HG02840 (cell line): Measurements from ENCODE around the gene TRMO.

Source experiments
- ATAC-seq: cut with Tn5 transposase; IDR thresholded peaks from one replicate; pipeline ENCODE4 v1.9.1; 2021; ENCODE audit warnings: mild to moderate bottlenecking, moderate library complexity, moderate number of reproducible peaks; ENCODE audit not compliant: unreplicated experiment, low FRiP score

Gene TRMO

DNA sequence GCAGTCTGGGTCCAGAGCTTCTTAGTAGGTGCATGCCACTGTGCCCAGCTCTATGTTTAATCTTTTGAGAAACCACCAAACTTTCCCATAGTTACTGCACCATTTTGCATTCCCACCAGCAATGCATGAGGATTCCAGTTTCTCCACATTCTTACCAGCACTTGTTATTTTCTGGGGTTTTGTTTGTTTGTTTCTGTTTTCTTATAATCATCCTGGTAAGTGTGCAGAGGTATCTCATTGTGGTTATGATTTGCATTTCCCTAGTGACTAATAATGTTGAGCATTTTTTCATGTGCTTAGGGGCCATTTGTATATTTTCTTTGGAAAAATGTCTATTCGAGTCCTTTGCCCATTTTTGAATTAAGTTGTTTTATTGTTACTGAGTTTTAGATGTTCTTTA lies 57.9 kb downstream of the TRMO start:
- ATAC-seq = no peak

DNA sequence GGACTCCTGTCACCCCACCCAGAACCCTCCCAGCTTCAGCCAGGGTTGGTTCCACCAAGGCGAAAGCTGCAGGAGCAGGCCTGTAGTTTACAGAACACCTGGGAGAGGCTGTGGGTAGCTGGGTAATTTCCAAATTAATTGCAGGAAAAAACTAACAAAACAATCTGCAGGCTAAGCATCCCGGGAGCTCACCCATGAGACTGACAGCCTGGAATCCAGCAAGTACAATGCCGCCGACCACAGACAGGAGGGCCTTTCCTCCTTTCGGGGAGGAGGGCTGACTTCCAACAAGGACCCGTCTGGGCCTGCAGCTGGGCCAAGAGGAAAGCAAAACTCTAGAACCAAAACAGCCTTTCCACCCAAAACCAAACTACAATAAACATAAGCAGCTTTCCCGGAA lies 59.0 kb downstream of the TRMO start:
- no peak for ATAC-seq

DNA sequence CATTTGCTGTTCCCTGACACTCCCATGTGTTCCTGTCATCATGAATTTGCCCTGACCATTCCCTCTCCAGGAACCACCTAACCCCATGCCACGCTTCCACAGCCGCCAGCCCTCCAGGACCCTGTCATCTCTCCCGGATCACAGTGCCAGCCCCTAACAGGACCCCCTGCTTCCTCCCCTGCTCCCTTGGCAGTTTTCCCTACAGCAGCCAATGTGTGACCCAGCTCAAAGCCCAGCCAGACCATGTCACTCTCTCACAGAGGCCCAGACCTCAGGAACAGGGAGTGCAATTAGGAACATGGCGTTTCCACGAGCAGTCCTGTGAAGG lies 61.2 kb downstream of the TRMO start:
- ATAC-seq = no peak

DNA sequence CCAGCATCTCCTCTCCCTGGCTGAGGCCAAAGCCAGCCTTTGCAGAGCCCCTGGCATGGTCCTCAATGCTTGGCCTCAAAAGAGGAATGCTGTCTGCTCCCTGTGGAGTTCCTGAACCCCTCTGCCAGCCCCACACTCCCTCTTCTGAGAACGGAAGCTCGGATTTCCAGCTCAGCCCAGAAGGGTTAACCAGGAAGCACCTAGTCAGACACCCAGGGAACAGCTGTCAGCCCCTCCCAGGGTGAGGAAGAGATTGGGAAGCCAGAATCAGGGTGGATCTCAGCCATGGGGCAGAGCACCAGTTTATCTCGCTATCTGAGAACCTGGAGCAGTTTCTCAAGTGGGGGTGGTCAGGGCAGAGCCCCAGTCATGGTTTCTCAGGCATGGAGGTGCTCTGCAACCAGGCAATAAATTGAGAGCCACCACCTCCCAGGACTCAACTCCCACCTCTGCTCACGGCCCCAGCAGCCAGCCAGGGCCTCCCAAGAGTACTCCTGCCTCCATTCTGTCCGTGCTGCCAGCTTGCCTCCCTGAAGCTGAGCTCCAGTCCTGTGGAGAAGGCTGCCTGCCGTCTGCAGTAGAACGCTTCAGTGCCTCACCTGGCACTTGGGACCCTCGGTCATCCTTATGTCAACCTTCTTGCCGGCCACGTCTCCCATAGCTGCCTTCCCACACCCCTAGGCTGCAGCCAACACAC lies 61.7 kb downstream of the TRMO start:
- ATAC-seq = no peak

DNA sequence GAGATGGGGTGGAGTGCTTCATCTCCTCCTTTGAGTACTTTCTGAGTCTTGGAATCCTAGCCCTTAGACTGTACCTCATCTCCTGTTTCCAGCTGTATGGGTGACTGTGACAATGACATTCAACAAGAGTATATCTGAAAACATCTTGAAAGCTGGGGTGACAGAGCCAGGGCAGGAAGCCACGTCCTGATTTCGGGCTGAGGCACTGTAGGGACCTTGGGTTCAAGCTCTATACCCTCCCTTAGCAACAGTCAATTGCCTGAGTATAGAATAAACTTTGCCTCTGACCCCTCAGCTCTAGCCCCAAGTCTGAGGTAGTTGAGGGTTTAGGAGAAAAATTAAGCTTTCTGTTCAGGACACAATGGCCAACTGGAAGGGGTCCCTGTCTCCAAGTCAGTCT lies 63.0 kb downstream of the TRMO start:
- ATAC-seq = no peak

DNA sequence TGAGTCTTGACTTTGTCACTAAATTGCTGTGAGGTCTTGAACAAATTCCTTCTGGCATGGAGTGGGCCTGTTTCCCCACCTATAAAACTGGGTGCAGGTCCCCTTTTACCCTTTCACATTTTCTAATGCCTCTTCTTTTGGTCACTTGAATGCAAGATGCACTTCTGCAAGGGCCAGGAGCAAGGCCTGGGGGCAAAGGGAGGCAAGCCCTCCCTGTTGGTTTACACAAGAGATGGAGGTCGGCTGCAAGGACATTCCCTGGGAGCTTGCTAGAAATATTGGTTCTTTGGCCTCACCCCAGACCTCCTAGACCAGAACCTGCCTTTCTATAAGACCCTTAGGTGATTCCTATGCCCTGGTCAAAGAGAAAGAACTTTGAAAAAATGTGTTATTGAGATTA lies 63.5 kb downstream of the TRMO start:
- ATAC-seq = no peak

DNA sequence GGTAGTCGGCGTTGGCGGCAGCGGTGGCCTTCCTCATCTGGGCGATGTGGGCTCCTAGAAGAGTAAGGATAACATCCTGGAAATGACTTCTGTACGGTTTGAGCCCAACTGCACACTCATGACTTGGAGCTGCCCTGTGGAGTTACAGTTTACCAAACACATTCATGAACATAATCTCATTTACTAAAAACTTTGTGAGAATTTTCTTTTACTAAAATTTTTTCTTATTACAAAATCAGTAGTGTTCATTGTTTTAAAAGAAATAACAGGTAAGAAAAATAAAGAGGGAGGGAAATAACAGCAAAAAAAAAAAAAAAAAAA lies 63.9 kb downstream of the TRMO start:
- no peak for ATAC-seq

DNA sequence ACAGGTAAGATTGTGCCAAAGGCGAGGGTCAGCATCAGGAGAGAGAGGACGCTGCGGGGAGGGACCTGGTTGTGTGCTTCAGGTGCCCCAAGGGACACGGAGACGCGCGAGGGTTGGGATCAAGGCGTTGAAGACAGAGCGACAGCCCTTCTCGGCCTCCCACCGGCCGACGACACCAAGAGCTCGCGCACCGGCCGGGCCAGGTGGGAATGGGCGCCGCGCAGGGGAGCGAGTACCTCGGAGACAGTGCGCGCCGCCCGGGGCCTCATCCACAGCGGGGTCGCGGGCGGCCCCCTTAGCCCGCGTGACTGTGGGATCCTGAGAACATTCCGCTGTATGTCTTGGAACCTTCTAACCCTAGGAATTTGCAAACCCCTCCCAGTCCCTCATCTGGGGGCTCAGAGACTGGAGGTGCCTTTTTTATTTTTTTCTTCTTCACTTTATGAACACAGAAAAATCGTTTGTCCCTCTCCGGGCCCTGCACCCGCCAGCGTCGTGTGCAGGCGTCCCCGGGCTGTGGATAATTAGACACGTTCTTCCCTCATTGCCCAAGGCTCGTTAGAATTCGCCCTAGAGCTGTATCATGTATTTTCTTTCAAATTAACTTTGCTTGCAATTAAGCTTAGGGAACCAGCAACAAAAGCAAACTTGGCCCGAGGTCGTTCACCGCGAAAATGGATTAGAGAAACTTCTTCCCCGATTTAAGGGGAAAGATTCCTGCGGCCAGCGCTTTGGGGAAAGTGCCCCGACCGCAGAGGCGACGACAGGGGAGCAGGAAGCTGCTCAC lies 64.5 kb downstream of the TRMO start:
- no peak for ATAC-seq

GRCh38 chr9:97856857-97857605 lies 65.3 kb downstream of the TRMO start:
- ATAC-seq = no peak

- no peak for ATAC-seq
Measured at GRCh38 chr9:97855899-97856298, 66.4 kb downstream of the TRMO start.

- ATAC-seq = no peak
Measured at GRCh38 chr9:97855486-97855875, 66.8 kb downstream of the TRMO start.

- ATAC-seq = no peak
Measured at GRCh38 chr9:97854696-97855485, 67.4 kb downstream of the TRMO start.
